Measurements from ENCODE around the gene EEF1AKMT1.

Gene EEF1AKMT1

GRCh38 chr13:20702530-20702914 lies 71.2 kb downstream of the EEF1AKMT1 start:
- no peaks in the 10 kb centered on the region for H3K9me3 ChIP-seq
- TF ChIP-seq CTCF (IDR thresholded peaks at IDR 0.05; ENCODE audit: low read depth, low read length) = no peak
- no peaks in the 10 kb centered on the region for H3K4me1 ChIP-seq
- peak overlapping the region; percentile 80 for H3K4me3 ChIP-seq (ENCODE audit: low read depth, low read length)
- H3K27me3 ChIP-seq = peaks cover 5% of the 10 kb centered on the region
- DNase-seq = no peak
- no peaks in the 10 kb centered on the region for H3K36me3 ChIP-seq

GRCh38 chr13:20701461-20701860 lies 72.3 kb downstream of the EEF1AKMT1 start:
- H3K36me3 ChIP-seq = no peaks in the 10 kb centered on the region
- H3K27me3 ChIP-seq = peaks cover 5% of the 10 kb centered on the region
- TF ChIP-seq CTCF (IDR thresholded peaks at IDR 0.05; ENCODE audit: low read depth, low read length) = no peak
- DNase-seq = no peak
- no peaks in the 10 kb centered on the region for H3K9me3 ChIP-seq
- no peaks in the 10 kb centered on the region for H3K4me1 ChIP-seq
- H3K4me3 ChIP-seq (ENCODE audit: low read depth, low read length) = no peak overlapping the region

GRCh38 chr13:20700288-20700687 lies 73.5 kb downstream of the EEF1AKMT1 start:
- no peak for TF ChIP-seq CTCF (IDR thresholded peaks at IDR 0.05; ENCODE audit: low read depth, low read length)
- no peak for DNase-seq
- Histone ChIP-seq H3K4me1 (no peaks in the 10 kb centered on the region), H3K4me3 (ENCODE audit: low read depth, low read length) (no peak overlapping the region), H3K27me3 (peaks cover 5% of the 10 kb centered on the region), H3K9me3 (no peaks in the 10 kb centered on the region), H3K36me3 (no peaks in the 10 kb centered on the region)

- no peak for TF ChIP-seq CTCF (IDR thresholded peaks at IDR 0.05; ENCODE audit: low read depth, low read length)
- Histone ChIP-seq H3K4me1 (no peaks in the 10 kb centered on the region), H3K36me3 (no peaks in the 10 kb centered on the region), H3K27me3 (peaks cover 5% of the 10 kb centered on the region), H3K9me3 (no peaks in the 10 kb centered on the region), H3K4me3 (ENCODE audit: low read depth, low read length) (no peak overlapping the region)
- DNase-seq = no peak
These were observed 74.0 kb downstream of the EEF1AKMT1 start for GRCh38 chr13:20699715-20700114.

- Histone ChIP-seq H3K4me1 (no peaks in the 10 kb centered on the region), H3K36me3 (no peaks in the 10 kb centered on the region), H3K9me3 (no peaks in the 10 kb centered on the region; the same call in 1 of the 2 replicates), H3K27me3 (no peaks in the 10 kb centered on the region), H3K4me3 (ENCODE audit: low read depth, low read length) (no peak overlapping the region)
- TF ChIP-seq CTCF (IDR thresholded peaks at IDR 0.05; ENCODE audit: low read depth, low read length) = no peak
- DNase-seq = no peak
These were observed 77.7 kb downstream of the EEF1AKMT1 start for GRCh38 chr13:20696073-20696472.

- Histone ChIP-seq H3K4me1 (no peaks in the 10 kb centered on the region), H3K27me3 (no peaks in the 10 kb centered on the region), H3K9me3 (no peaks in the 10 kb centered on the region; the same call in 1 of the 2 replicates), H3K4me3 (ENCODE audit: low read depth, low read length) (no peak overlapping the region), H3K36me3 (no peaks in the 10 kb centered on the region)
- no peak for DNase-seq
- TF ChIP-seq CTCF (IDR thresholded peaks at IDR 0.05; ENCODE audit: low read depth, low read length) = no peak
These were observed 82.1 kb downstream of the EEF1AKMT1 start for GRCh38 chr13:20691616-20692015.

Measured in BE2C (cell line).